GM19468 (cell line): Measurements from ENCODE around the gene TTC32.
A peak's percentile ranks its signal among the peaks of the same experiment; 100 is the strongest.
"Not testable (repeated sequence)": the region's sequence is repeated elsewhere in the genome, so short reads cannot be mapped to it uniquely, and the experiment has no call there.

Experiments
- ATAC-seq: cut with Tn5 transposase; IDR thresholded peaks from one replicate; pipeline ENCODE4 v1.9.1; 2021; ENCODE audit warnings: mild to moderate bottlenecking, moderate library complexity, moderate number of reproducible peaks; ENCODE audit not compliant: unreplicated experiment; ENCODE audit errors: extremely low read depth

The TTC32 gene

GRCh38 chr2:19901442-19902215 lies at the start of gene TTC32:
Gene TTC32 (minus strand): TSS chr2:19901983. CDS start chr2:19901854, 129 bp downstream.
- peak; percentile 64 for ATAC-seq

DNA sequence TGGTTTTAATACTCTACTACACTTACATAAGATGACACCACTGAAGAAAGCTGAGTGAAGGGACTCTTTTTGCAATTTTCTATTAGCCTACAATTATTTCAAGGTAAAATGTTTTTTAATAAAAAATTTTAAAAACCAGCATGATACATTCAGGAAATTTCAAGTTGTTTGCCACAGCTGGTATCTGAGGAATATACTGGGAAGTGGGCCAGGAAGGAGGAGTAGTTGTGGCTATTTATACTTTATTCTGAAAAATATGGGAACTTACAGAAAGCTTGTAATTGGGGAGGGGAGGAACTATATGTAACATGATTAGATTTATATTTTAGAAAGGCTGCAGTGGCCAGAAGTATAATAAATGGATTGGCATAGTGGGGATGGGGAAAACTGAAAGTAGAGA lies 47.3 kb upstream of the TTC32 start:
- ATAC-seq = no peak

- ATAC-seq = no peak
Observed at GRCh38 chr2:19947184-19947940, 45.6 kb upstream of the TTC32 start.

GRCh38 chr2:19944205-19944845 lies 42.5 kb upstream of the TTC32 start:
- no peak for ATAC-seq

DNA sequence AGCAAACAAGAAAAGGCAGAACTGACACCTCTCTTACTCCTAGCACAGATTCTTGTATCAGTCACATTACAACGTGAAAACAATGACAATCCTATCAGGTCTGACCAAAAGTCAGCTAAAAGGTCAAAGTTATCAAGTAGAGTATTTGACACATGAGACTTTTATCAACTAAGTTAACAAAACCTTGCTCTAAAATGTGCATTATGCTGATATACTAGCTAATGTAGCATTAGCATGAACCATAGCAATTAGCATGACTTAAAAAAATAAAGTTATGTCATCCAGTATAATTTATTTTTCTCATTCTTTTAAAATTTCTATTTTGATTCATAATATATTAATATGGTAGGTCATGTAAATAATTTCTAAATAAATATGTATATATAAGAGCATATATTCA lies 41.4 kb upstream of the TTC32 start:
- ATAC-seq = no peak

DNA sequence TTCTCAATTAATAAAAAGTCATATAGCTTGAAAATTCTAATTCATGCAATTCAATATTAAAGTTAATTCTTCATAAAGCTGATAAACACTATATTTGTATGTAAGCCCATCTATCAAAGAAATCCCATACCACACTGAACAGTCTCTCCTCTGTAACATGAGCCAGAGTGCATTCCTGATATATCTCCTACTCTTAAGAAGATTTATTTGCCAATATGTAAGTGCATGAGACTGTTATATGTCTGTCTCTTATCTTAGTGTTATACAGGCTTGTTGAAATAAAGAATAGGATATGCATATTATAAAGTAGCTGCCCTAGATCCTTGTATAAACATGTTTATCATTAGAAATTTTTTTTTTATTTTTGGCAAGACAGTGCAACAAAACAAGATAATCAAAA lies 40.4 kb upstream of the TTC32 start:
- ATAC-seq = no peak

DNA sequence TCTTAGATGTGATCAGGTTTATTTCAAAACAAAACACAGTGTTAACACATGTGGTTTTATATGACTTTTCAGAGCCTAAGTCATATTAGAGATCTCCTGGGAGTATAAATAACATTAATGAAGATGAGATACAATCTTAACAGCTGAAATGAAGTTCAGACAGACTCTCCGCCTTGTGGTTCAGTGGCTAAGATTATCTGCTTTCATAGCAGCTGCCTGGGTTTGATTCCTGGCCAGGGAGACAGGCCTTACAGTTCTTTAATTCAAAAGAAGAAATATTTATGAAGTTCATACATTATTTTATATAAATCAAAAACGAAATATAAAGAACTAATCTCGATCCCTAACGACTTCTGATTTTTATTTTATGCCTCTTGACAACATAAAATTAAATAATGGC lies 35.2 kb upstream of the TTC32 start:
- no peak for ATAC-seq

DNA sequence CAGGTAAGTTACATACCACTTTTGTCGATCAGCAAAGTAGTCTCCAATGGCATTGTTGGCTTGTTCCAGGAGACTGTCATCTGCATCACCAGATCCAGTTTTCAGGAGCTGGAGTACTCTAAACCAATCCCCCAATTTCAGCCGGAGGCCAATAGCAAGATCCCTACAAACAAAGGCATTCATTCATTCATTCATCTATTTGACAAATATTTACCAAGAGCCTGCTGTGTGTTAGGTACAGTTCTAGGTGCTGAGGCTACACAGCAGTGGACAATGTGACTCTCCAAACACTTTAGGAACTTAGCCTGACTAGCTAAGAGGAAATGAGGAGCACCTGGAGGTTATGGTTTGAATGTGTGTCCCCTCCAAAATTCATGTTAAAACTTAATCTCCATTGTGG lies 34.4 kb upstream of the TTC32 start:
- no peak for ATAC-seq

DNA sequence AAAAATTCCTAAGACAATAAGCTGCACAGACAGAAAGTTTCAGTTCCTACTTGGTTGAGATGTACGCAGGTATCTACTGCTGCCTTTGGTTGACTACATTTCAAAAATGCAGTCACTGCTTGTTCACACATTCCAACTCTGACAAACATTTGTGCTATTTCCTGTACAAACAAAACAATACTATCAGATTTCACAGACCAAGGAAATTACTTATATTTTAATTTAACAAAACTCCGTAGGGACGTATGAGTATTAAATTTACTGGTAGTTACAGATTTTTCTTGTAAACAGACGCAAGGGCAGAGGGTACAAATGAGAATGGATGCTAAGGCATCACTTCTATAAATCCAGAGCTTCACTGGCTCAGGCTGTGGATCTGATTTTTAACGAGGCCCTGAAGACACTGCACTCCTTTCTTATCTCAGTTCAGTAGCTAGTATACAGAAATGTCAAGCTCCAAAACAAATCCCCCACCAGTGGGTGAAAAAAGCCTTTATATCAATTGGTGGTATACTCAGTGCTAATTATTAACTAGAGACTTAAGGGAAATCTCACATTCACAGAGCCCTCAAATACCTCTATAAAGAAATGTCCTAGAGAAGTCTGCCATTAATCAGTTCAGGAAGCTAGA lies 31.7 kb upstream of the TTC32 start:
- ATAC-seq = peak; percentile 21

- ATAC-seq = peak; percentile 12
Observed at GRCh38 chr2:19932928-19933327, 31.1 kb upstream of the TTC32 start.

DNA sequence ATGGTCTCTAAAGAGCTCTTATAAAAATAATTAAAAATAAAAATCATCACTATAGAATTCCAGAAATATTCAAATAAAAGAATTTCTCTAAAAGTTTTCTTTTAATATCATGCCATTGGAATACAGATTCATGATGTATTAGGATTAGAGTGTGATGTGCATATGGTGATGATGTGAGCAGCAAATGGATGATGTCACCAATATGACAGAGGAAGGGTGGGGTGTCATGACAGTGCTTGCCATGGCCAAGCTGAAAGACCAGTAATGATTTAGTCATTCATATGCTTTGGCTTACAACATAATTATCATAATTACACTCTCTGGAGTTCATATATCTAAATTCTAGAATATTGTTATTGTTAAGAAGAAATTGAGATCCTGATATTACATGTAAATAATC lies 27.4 kb upstream of the TTC32 start:
- ATAC-seq = no peak

DNA sequence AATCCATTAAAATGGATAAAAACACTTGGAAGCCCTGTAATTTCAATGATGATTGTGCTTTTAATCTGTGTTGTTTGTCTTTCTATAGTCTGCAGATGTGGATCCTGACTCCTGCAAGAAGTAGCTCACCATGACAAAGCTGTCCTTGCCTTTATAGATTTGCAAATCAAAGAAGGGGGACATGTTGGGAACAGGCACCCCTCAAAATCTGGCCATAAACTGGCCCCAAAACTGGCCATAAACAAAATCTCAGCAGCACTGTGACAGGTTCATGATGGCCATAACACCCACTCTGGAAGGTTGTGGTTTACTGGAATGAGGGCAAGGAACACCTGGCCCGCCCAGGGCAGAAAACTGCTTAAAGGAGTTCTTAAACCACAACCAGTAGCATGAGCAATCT lies 26.0 kb upstream of the TTC32 start:
- not testable (repeated sequence) for ATAC-seq

- ATAC-seq = not testable (repeated sequence)
Observed at GRCh38 chr2:19924526-19924925, 22.7 kb upstream of the TTC32 start.

DNA sequence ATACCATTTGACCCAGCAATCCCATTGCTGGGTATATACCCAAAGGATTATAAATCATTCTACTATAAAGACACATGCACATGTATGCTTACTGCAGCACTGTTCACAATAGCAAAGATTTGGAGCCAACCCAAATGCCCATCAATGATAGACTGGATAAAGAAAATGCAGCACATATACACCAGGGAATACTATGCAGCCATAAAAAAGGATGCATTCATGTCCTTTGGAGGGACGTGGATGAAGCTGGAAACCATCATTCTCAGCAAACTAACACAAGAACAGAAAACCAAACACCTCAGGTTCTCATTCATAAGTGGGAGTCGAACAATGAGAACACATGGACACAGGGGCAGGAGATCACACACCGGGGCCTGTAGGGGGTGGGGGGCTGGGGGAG lies 20.4 kb upstream of the TTC32 start:
- ATAC-seq = not testable (repeated sequence)

DNA sequence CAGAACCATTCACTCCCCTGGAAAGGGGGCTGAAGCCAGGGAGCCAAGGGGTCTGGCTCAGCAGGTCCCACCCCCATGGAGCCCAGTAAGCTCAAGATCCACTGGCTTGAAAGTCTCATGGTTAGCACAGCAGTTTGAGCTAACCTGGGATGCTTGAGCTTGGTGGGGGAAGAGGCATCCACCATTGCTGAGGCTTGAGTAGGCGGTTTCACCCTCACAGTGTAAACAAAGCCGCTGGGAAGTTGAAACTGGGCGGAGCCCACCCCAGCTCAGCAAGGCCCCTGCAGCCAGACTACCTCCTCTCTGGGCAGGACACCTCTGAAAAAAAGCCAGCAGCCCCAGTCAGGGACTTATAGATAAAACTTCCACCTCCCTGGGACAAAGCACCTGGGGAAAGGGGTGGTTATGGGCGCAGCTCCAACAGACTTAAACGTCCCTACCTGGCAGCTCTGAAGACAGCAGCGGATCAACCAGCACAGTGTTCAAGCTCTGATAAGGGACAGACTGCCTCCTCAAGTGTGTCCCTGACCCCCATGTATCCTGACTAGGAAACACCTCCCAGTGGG lies 14.7 kb upstream of the TTC32 start:
- ATAC-seq = no peak

DNA sequence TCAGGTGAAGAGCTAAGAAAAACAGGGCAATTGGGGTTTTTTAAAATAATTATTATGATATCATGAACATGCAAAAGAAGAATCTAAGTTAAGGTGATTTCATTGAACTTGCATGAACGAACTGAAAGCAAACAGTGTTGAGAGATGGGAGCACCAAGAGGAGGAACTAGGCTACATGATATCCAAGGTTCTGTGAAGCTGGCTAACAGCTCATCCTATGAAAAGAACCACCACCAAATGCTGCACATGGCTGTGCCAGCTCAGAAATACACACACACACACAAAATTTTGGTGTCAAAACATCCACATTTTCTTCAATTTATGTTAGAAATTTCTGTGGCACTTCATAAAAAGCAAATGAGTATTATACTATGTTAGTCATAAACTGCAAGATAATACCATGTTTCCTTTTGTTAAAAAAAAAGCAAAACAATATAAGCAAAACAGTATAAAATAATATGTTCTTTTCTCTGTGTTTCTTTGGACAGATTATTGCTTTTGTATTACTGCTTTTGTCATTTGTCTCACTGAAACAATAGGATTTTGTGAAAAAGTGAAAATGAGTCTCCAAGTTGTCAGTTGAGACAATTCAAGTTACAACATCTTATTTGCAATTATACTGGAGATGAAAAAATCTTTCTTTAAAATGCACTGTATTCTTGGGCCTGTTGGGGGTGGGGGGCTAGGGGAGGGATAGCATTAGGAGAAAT lies 12.6 kb upstream of the TTC32 start:
- ATAC-seq = no peak

GRCh38 chr2:19911808-19912509 lies 10.2 kb upstream of the TTC32 start:
- no peak for ATAC-seq

DNA sequence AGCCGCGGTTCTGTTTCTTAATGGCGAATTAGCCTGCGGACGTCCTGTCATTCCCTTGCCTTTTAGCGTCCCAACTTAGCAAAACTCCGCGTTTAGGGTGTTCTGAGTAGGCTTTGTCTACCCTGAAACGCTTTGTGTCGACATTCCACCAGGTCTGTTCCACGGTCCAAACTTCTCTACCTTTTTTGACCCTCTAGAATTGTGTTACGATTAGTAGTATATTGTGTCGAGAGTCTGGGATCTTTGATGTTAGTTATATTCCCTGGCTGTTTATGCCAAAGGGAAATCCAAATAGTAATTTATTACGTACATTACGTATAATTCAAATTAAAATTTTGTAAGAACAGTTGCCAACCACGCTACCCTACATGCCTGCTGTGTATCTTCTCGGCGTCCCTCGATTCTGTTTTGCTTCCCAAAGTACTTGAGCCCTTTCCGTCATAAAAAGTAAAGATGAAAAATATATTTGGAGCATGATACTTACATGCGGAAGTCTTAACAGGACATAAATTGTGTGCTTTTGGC lies 495 bp upstream of the TTC32 start:
- no peak for ATAC-seq

- no peak for ATAC-seq
Observed at GRCh38 chr2:19900931-19901441, 797 bp downstream of the TTC32 start.
